C4-2B (cell line): ENCODE measurements around the gene FOCAD.

ENCODE experiments used
- H3K27ac ChIP-seq: fragments of 450-650 bp; 2 replicates; pipeline ENCODE4 v1.5.1; 2017
- CTCF ChIP-seq: fragments of 450-650 bp; conservative IDR thresholded peaks from 2 replicates; pipeline ENCODE4 v1.5.1; 2017; ENCODE audit warnings: mild to moderate bottlenecking
- ZFX ChIP-seq: fragments of 450-650 bp; IDR thresholded peaks from 2 replicates; pipeline ENCODE4 v1.6.1; 2017

Gene FOCAD

GRCh38 chr9:20863945-20864344, 179.9 kb downstream of the FOCAD start:
- TF ChIP-seq CTCF (no peak), ZFX (no peak)
- H3K27ac ChIP-seq = no peak overlapping the region

- no peak for TF ChIP-seq CTCF
- no peak for TF ChIP-seq ZFX
- H3K27ac ChIP-seq = no peak overlapping the region
Observed at GRCh38 chr9:20865347-20865746, 181.3 kb downstream of the FOCAD start.

GRCh38 chr9:20870115-20870514, 186.1 kb downstream of the FOCAD start:
- TF ChIP-seq ZFX (no peak), CTCF (no peak)
- no peak overlapping the region for H3K27ac ChIP-seq

- no peak for TF ChIP-seq CTCF
- TF ChIP-seq ZFX = no peak
- no peak overlapping the region for H3K27ac ChIP-seq
Observed at GRCh38 chr9:20872340-20872977, 188.4 kb downstream of the FOCAD start.

GRCh38 chr9:20873240-20873865, 189.3 kb downstream of the FOCAD start:
- no peak overlapping the region for H3K27ac ChIP-seq
- TF ChIP-seq CTCF = no peak
- no peak for TF ChIP-seq ZFX

- TF ChIP-seq CTCF (no peak), ZFX (no peak)
Observed at GRCh38 chr9:20880271-20880670, 196.2 kb downstream of the FOCAD start.

GRCh38 chr9:20880675-20881074, 196.6 kb downstream of the FOCAD start:
- TF ChIP-seq CTCF (peak; percentile 21), ZFX (no peak)
- no peak overlapping the region for H3K27ac ChIP-seq

More at GRCh38 chr9:20880271-20880670, 196.2 kb downstream of the FOCAD start:
- H3K27ac ChIP-seq = no peak overlapping the region
